Measurements from ENCODE around the gene ZNF462. TPM values are rescaled to one million over a fixed set of nuclear protein-coding genes. Genes with fewer than 3 reads are reported as not detected.

Gene ZNF462
- total RNA-seq, 1 experiment from 2014 or later = 164 TPM

- no peak overlapping the region for H4K91ac ChIP-seq (ENCODE audit: insufficient read length, low read depth, low read length)
- Mint-ChIP-seq H3K27me3 (ENCODE audit: low read depth) (no peaks in the 10 kb centered on the region), H3K27ac (0 out of 7 replicates have a peak overlapping the region, but pooled peaks of 1 of the 3 experiments have one; percentile 50), H3K4me3 (no peak overlapping the region), H3K4me1 (peaks cover 77 to 86% of the 10 kb centered on the region in 2 experiments), H3K36me3 (ENCODE audit: insufficient read depth in 1 of 3, low read depth in 3 of 3) (peaks cover 18 to 22% (median 18%) of the 10 kb centered on the region in 3 experiments; a peak in 6 of 7 replicates), H3K9me3 (no peaks in the 10 kb centered on the region)
- H3K23me2 ChIP-seq (ENCODE audit: insufficient read length, low read depth, low read length, poor library complexity, severe bottlenecking) = no peaks in the 10 kb centered on the region
- H3K79me2 ChIP-seq (ENCODE audit: insufficient read depth, low read length) = peaks cover 62% of the 10 kb centered on the region; the same call in 1 of the 2 replicates
- no peak overlapping the region for H2BK15ac ChIP-seq (ENCODE audit: low read depth, low read length)
- H3K4me2 ChIP-seq (ENCODE audit: insufficient read depth, insufficient read length, low read length) = no peak overlapping the region
- no peak overlapping the region for H3K9ac ChIP-seq (ENCODE audit: extremely low read depth, insufficient read length, low read length)
- TF ChIP-seq CTCF (conservative IDR thresholded peaks at IDR 0.05) = no peak
- WGBS (ENCODE audit: extremely low coverage, insufficient read length, low lambda C conversion rate) = no CpG with 5 or more reads among the region's 2 CpGs
- no peaks in the 10 kb centered on the region for H4K20me1 ChIP-seq (ENCODE audit: control insufficient read depth, insufficient read depth, insufficient read length)
- H3K23ac ChIP-seq (ENCODE audit: insufficient read length, low read depth, low read length) = no peak overlapping the region
- no peak overlapping the region for H2BK20ac ChIP-seq (ENCODE audit: low read depth, low read length, poor library complexity, severe bottlenecking)
- no peak overlapping the region for H2BK120ac ChIP-seq (ENCODE audit: low read depth, low read length, poor library complexity, severe bottlenecking)
- no peak overlapping the region for H2BK5ac ChIP-seq (ENCODE audit: insufficient read length, low read length)
- no peak overlapping the region for H2BK12ac ChIP-seq (ENCODE audit: insufficient read length, low read depth, low read length)
- no peak overlapping the region for H4K5ac ChIP-seq (ENCODE audit: insufficient read length, low read depth, low read length)
- no peak overlapping the region for H3K18ac ChIP-seq (ENCODE audit: insufficient read length, low read depth, low read length)
- H3K79me1 ChIP-seq (ENCODE audit: insufficient read depth, low read depth, low read length, poor library complexity, severe bottlenecking) = no peaks in the 10 kb centered on the region
- no peaks in the 10 kb centered on the region for H3K27me3 ChIP-seq (ENCODE audit: insufficient read depth, low read length)
- no peaks in the 10 kb centered on the region for H3K9me3 ChIP-seq (ENCODE audit: control insufficient read depth, low read depth, low read length)
- no peak overlapping the region for H3K4ac ChIP-seq (ENCODE audit: low read depth, low read length)
- no peak overlapping the region for H3T11ph ChIP-seq (ENCODE audit: low read length)
- H3K56ac ChIP-seq (ENCODE audit: insufficient read length, low read depth, low read length) = no peak overlapping the region
- no peak overlapping the region for H3K27ac ChIP-seq (ENCODE audit: insufficient read length, low read depth, low read length)
- no peak overlapping the region for H4K8ac ChIP-seq (replicated peaks; ENCODE audit: insufficient read length, low read depth, low read length)
- no peak for DNase-seq
- peaks cover 33% of the 10 kb centered on the region for H3K4me1 ChIP-seq (ENCODE audit: insufficient read depth, low read length)
- H2AK5ac ChIP-seq (ENCODE audit: insufficient read length, low read length) = no peak overlapping the region
- H2AFZ ChIP-seq (ENCODE audit: low read length) = no peak overlapping the region
- H3K14ac ChIP-seq (ENCODE audit: insufficient read depth, low read length) = no peak overlapping the region
Observed at GRCh38 chr9:106887066-106887465, 24.1 kb downstream of the ZNF462 start.
